Measurements from ENCODE around the gene MGST2.

- no peak for TF ChIP-seq CTCF (IDR thresholded peaks at IDR 0.05)
- TF ChIP-seq MAX (CRISPR knock-in tag; IDR thresholded peaks at IDR 0.05), result no peak
- TF ChIP-seq ATF1 (CRISPR knock-in tag; IDR thresholded peaks at IDR 0.05), result no peak
- TF ChIP-seq USF2 (CRISPR knock-in tag; IDR thresholded peaks at IDR 0.05), result no peak
- TF ChIP-seq NFE2L1 (CRISPR knock-in tag; IDR thresholded peaks at IDR 0.05), result no peak
These were observed 70.6 kb downstream of the MGST2 start for GRCh38 chr4:139736274-139736660.
